K562 (cell line): ENCODE data around the gene DERL3. TPM values are rescaled to one million over a fixed set of nuclear protein-coding genes. Genes with fewer than 3 reads are reported as not detected.
A peak's percentile ranks its signal among the peaks of the same experiment; 100 is the strongest.

Source experiments
- ATAC-seq: fragments of 200-7000 bp; cut with Tn5 transposase; 3 replicates; pipeline ENCODE4 v1.9.1; 2020; ENCODE audit warnings: moderate library complexity
- BruUV-seq: library from RNA; stranded (reverse); fragments of 400-500 nt; replicated peaks from 2 replicates; lab custom pipeline; 2021; lab: Mats Ljungman, UMichigan
- CTCF ChIA-PET: fragments of 300-600 bp; formaldehyde crosslinking; extraction: SDS; loops from one replicate; lab custom pipeline; 2021; ENCODE audit warnings: low intra/inter-chr PET ratio; lab: Yijun Ruan, JAX
- POLR2A ChIA-PET: fragments of 300-600, 350-650 bp; sonication (Branson Sonifier 250); formaldehyde crosslinking; extraction: SDS; loops from one replicate; lab custom pipeline; 2021; ENCODE audit warnings: antibody characterized with exemption, inconsistent platforms; lab: Yijun Ruan, JAX
- DNase-seq, 4 experiments: peaks; one replicate each; pipeline versions ENCODE4 v3.0.0 to v3.0.0-alpha.2; 2011 to 2018; ENCODE audit warnings: low spot score in 3 of 4, mixed read lengths in 3 of 4; ENCODE audit errors: extremely low read depth in 1 of 4
- FAIRE-seq: peaks from 2 replicates; lab custom pipeline; 2011; peaks lifted over from hg19 to GRCh38; lab: Jason Lieb, UNC
- H2AFZ ChIP-seq: 2 replicates; pipeline ENCODE4 v1.6.0; 2011; ENCODE audit warnings: low read depth, low read length, control low read depth, inconsistent platforms
- H3K27ac ChIP-seq: fragments of 200-600 bp; 3 replicates; pipeline ENCODE4 v1.8.0; 2011; ENCODE audit warnings: low read depth, mild to moderate bottlenecking, control low read depth, inconsistent platforms, low read length, moderate library complexity, mixed read lengths; ENCODE audit errors: extremely low read depth
- H3K27me3 ChIP-seq, 2 experiments: fragments of 300-600 bp in 1 of 2; 2 replicates in 1 of 2; 3 replicates in 1 of 2; pipeline versions ENCODE4 v1.6.0 to v1.8.0; 2011; ENCODE audit warnings: inconsistent platforms in 2 of 2, low read length in 2 of 2, mild to moderate bottlenecking in 1 of 2, mixed read lengths in 1 of 2, moderate library complexity in 1 of 2; ENCODE audit not compliant: control insufficient read depth in 2 of 2, insufficient read depth in 2 of 2
- H3K36me3 ChIP-seq: fragments of 300-600 bp; 3 replicates; pipeline ENCODE4 v1.8.0; 2011; ENCODE audit warnings: mild to moderate bottlenecking, low read length, inconsistent platforms; ENCODE audit not compliant: control insufficient read depth, insufficient read depth
- H3K4me1 ChIP-seq, 2 experiments: fragments of 200-600 bp in 1 of 2; replicated peaks in 1 of 2; 2 replicates in 1 of 2; 3 replicates in 1 of 2; pipeline versions ENCODE4 v1.5.1 to v1.8.0; 2011; ENCODE audit warnings: inconsistent platforms in 2 of 2, low read length in 2 of 2, mild to moderate bottlenecking in 1 of 2, mixed read lengths in 1 of 2, moderate library complexity in 1 of 2; ENCODE audit not compliant: control insufficient read depth in 2 of 2, insufficient read depth in 2 of 2
- H3K4me2 ChIP-seq: 2 replicates; pipeline ENCODE4 v1.6.1; 2011; ENCODE audit warnings: low read length, control low read depth, inconsistent platforms, mixed read lengths; ENCODE audit not compliant: insufficient read depth
- H3K4me3 ChIP-seq: fragments of 200-600 bp; sonication (generic), shearing (Covaris generic); 2 replicates; pipeline ENCODE4 v1.5.1; 2016; ENCODE audit warnings: control low read depth, inconsistent platforms
- H3K79me2 ChIP-seq: fragments of 200-600 bp; 3 replicates; pipeline ENCODE4 v1.8.0; 2011; ENCODE audit warnings: low read length, inconsistent platforms; ENCODE audit not compliant: control insufficient read depth, insufficient read depth
- H3K9ac ChIP-seq, 2 experiments: 2 replicates each; pipeline versions ENCODE4 v1.6.0 to v1.6.1; 2011; ENCODE audit warnings: low read depth in 2 of 2, low read length in 2 of 2, control low read depth in 1 of 2, inconsistent platforms in 1 of 2, mild to moderate bottlenecking in 1 of 2, mixed read lengths in 1 of 2; ENCODE audit not compliant: insufficient read depth in 1 of 2
- H3K9me1 ChIP-seq: one replicate; pipeline ENCODE4 v1.6.0; 2011; ENCODE audit warnings: inconsistent platforms, mild to moderate bottlenecking, low read length, moderate library complexity; ENCODE audit not compliant: control insufficient read depth, insufficient read depth
- H3K9me3 ChIP-seq: replicated peaks from 2 replicates; pipeline ENCODE4 v1.5.1; 2011; ENCODE audit warnings: low read depth, low read length, inconsistent platforms; ENCODE audit not compliant: control insufficient read depth, insufficient read depth
- H4K20me1 ChIP-seq: replicated peaks from 2 replicates; pipeline ENCODE4 v1.6.1; 2011; ENCODE audit warnings: low read length, inconsistent platforms, mixed read lengths; ENCODE audit not compliant: control insufficient read depth, insufficient read depth
- NFE2L1 ChIP-seq: fragments of 450-650 bp; IDR thresholded peaks from 2 replicates; pipeline ENCODE4 v1.6.1; 2016; ENCODE audit warnings: missing genetic modification characterization, low read depth, mild to moderate bottlenecking, missing compliant biosample characterization, moderate library complexity, borderline replicate concordance
- TAF9B ChIP-seq: fragments of 450-650 bp; IDR thresholded peaks from 2 replicates; pipeline ENCODE4 v1.6.1; 2018; ENCODE audit warnings: mild to moderate bottlenecking; ENCODE audit not compliant: partially characterized antibody
- U2AF2 ChIP-seq: fragments of 200-400 bp; formaldehyde crosslinking; optimal IDR thresholded peaks from 2 replicates; pipeline ENCODE3; 2017; ENCODE audit warnings: low read depth, mild to moderate bottlenecking, low read length
- WHSC1 ChIP-seq: IDR thresholded peaks from one replicate; pipeline ENCODE4 v1.6.1; 2012; ENCODE audit warnings: low read length, control low read depth, inconsistent platforms
- ZC3H11A ChIP-seq: IDR thresholded peaks from 2 replicates; pipeline ENCODE4 v1.6.1; 2012; ENCODE audit warnings: low read depth, low read length, improper control_type of control experiment
- ZFPM2 ChIP-seq: fragments of 250-450 bp; sonication (Bioruptor Pico); IDR thresholded peaks from 2 replicates; pipeline ENCODE4 v1.5.1; 2022; ENCODE audit warnings: mild to moderate bottlenecking
- ZNF77 ChIP-seq: fragments of 250-450 bp; sonication (Bioruptor Pico); IDR thresholded peaks from 2 replicates; pipeline ENCODE4 v1.5.0; 2020
- WGBS: fragments of 100-300 bp; shearing (Covaris generic); methylation state at CpG from one replicate; pipeline ENCODE4 v1.1.6; 2016; ENCODE audit warnings: low coverage, mixed read lengths; ENCODE audit not compliant: insufficient coverage; ENCODE audit errors: missing lambda C conversion rate; 5-methylcytosine and 5-hydroxymethylcytosine counted together
- in situ Hi-C: fragments of 300-500 bp; cut with MboI; formaldehyde crosslinking; loops from 4 replicates; pipeline ENCODE4 v1.15.0; 2018; ENCODE audit warnings: inconsistent platforms, mixed read lengths
- intact Hi-C: fragments of 100-400 bp; cut with micrococcal nuclease; formaldehyde crosslinking; loops from 2 replicates; pipeline ENCODE4 v1.14.2; 2022
- polyA plus RNA-seq, 8 experiments: library from polyadenylated mRNA; depleted of rRNA in 4 of 8; stranded (reverse) in 5 of 8; unstranded in 3 of 8; fragments of >200 nt; fragmentation: Nextera tagmentation in 2 of 8; fragmentation: Illumina TruSeq in 1 of 8; extraction: Ambion mirVana in 2 of 8; extraction: Trizol in 1 of 8; gene quantifications; 2 replicates each; pipeline versions ENCODE4 v1.2.1 to v1.2.3, GENCODE V29; 2011 to 2014; ENCODE audit warnings: inconsistent platforms in 1 of 8, missing spikeins in 1 of 8
- total RNA-seq, 7 experiments: library from RNA; depleted of rRNA in 6 of 7; stranded (reverse); fragments of >200 nt in 6 of 7; fragmentation: Illumina TruSeq in 2 of 7; extraction: Trizol in 2 of 7; gene quantifications; 2 replicates each; pipeline versions ENCODE4 v1.2.1 to v1.2.3, GENCODE V29; 2011 to 2021; ENCODE audit warnings: low replicate concordance in 1 of 7
- TF ChIP-seq, protein P1 (sequence below), 2 experiments: fragments of 450-650 bp; IDR thresholded peaks; 2 replicates each; pipeline ENCODE4 v1.6.1; 2016; ENCODE audit warnings: mild to moderate bottlenecking in 2 of 2, borderline replicate concordance in 1 of 2, low read depth in 1 of 2, moderate library complexity in 1 of 2

The DERL3 gene
- total and polyA plus RNA-seq, 9 of the 15 experiments (the other 6 are each of a cell fraction or from before 2014, with no cell fraction given) = 1.3 to 12.4 (median 4.8) TPM

- no peak for FAIRE-seq
- ChIA-PET CTCF (no interaction called here), POLR2A (no interaction called here)
- WGBS = 52% methylated on average over 4 of the region's 4 CpGs
- no peak for DNase-seq
- H3K79me2 ChIP-seq = no peaks in the 10 kb centered on the region
- no TSS peak for BruUV-seq
- no peak overlapping the region for H2AFZ ChIP-seq
- H3K27ac ChIP-seq = no peak overlapping the region
- H4K20me1 ChIP-seq = no peaks in the 10 kb centered on the region
- H3K9me3 ChIP-seq = no peaks in the 10 kb centered on the region
- H3K9me1 ChIP-seq = no peaks in the 10 kb centered on the region
- peak overlapping the region in 1 of 2 experiments; percentile 35; a peak in 1 of 4 replicates for H3K9ac ChIP-seq
- no peaks in the 10 kb centered on the region for H3K27me3 ChIP-seq
- intact Hi-C loops (no loop called here), in situ Hi-C loops (no loop called here)
- no peak overlapping the region for H3K4me3 ChIP-seq
- H3K36me3 ChIP-seq = peaks cover 71% of the 10 kb centered on the region; the same call in 2 of the 3 replicates
- TF ChIP-seq ZC3H11A = no peak
- no peak for TF ChIP-seq NFE2L1 (tag)
- no peak for TF ChIP-seq U2AF2
- TF ChIP-seq ZFPM2 (CRISPR knock-in tag) = no peak
- H3K4me2 ChIP-seq = no peak overlapping the region
- H3K4me1 ChIP-seq = no peaks in the 10 kb centered on the region; a peak in 1 of 5 replicates
- ATAC-seq = no peak
Measured at GRCh38 chr22:23820748-23821211, 18.0 kb downstream of the DERL3 start.

DNA sequence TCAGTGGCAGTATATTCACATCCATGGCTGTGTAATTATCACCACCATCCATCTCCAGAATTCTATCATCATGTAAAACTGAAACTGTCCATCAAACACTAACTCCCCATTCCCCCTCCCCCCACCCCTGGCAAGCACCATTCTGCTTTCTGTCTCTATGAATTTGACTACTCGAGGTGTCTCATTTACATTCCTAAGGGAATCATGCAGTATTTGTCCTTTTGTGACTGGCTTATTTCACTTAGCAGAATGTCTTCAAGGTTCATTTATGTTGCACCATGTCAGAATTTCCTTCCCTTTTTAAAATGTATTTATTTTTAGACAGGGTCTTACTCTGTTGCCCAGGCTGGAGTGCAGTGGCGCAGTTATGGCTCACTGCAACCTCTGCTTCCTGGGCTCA lies 20.3 kb downstream of the DERL3 start:
- 83% methylated on average over 1 of the region's 2 CpGs for WGBS
- in situ Hi-C loops (no loop called here), intact Hi-C loops (no loop called here)
- no TSS peak for BruUV-seq
- ChIA-PET CTCF (no interaction called here), POLR2A (no interaction called here)
- Histone ChIP-seq H2AFZ (no peak overlapping the region), H3K36me3 (peaks cover 49% of the 10 kb centered on the region; the same call in 2 of the 3 replicates), H3K4me1 (no peaks in the 10 kb centered on the region; a peak in 1 of 5 replicates), H3K4me3 (no peak overlapping the region), H3K79me2 (no peaks in the 10 kb centered on the region), H3K9me3 (no peaks in the 10 kb centered on the region), H3K27ac (no peak overlapping the region), H4K20me1 (no peaks in the 10 kb centered on the region), H3K9me1 (no peaks in the 10 kb centered on the region), H3K4me2 (no peak overlapping the region), H3K9ac (no peak overlapping the region), H3K27me3 (no peaks in the 10 kb centered on the region)
- ATAC-seq (no peak), DNase-seq (no peak), FAIRE-seq (no peak)
- no peak for TF ChIP-seq ZNF77 (CRISPR knock-in tag)
- no peak for TF ChIP-seq WHSC1
- TF ChIP-seq, protein P1, sequence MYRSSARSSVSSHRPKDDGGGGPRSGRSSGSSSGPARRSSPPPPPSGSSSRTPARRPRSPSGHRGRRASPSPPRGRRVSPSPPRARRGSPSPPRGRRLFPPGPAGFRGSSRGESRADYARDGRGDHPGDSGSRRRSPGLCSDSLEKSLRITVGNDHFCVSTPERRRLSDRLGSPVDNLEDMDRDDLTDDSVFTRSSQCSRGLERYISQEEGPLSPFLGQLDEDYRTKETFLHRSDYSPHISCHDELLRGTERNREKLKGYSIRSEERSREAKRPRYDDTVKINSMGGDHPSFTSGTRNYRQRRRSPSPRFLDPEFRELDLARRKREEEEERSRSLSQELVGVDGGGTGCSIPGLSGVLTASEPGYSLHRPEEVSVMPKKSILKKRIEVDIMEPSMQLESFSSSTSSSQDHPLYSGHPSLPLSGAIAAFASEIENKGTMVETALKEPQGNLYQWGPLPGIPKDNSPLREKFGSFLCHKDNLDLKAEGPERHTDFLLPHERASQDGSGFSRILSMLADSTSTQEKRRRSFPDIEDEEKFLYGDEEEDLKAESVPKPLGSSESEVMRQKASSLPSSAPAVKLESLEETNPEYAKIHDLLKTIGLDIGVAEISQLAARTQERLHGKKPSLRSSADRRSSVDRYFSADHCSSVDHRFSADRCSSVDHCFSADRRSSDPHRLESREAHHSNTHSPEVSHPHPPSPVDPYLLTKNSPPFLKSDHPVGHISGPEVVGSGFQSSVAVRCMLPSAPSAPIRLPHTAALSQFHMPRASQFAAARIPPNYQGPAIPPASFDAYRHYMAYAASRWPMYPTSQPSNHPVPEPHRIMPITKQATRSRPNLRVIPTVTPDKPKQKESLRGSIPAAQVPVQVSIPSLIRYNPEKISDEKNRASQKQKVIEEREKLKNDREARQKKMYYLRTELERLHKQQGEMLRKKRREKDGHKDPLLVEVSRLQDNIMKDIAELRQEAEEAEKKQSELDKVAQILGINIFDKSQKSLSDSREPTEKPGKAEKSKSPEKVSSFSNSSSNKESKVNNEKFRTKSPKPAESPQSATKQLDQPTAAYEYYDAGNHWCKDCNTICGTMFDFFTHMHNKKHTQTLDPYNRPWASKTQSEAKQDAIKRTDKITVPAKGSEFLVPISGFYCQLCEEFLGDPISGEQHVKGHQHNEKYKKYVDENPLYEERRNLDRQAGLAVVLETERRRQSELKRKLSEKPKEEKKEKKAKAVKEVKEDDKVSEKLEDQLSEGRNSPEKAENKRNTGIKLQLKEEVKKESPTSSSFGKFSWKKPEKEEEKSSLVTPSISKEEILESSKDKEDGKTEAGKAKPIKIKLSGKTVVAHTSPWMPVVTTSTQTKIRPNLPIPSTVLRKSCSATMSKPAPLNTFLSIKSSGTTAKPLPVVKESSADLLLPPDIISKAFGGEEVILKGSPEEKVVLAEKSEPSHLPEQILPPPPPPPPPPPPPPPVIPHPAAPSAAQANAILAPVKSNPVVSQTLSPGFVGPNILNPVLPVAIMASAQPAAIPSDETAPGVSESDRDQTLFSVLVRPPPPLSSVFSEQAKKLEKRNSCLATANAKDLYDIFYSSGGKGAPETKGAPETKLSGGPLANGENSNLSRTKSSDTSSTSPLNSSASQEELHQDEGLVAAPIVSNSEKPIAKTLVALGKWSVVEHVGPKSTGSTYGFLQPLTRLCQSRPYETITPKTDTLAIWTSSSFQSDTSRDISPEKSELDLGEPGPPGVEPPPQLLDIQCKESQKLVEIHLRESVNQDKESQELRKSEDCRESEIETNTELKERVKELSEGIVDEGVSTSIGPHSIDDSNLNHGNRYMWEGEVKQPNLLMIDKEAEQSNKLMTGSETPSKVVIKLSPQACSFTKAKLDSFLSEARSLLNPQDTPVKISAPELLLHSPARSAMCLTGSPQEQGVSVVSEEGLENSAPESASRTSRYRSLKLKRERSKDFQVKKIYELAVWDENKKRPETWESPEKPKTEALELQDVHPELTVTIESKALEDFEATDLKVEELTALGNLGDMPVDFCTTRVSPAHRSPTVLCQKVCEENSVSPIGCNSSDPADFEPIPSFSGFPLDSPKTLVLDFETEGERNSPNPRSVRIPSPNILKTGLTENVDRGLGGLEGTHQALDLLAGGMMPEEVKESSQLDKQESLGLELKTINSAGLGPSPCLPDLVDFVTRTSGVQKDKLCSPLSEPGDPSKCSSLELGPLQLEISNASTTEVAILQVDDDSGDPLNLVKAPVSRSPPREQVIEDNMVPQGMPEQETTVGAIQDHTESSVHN (IDR thresholded peaks at IDR 0.05; ENCODE audit: borderline replicate concordance in 1 of 2, low read depth in 1 of 2) = no peak
- TF ChIP-seq TAF9B = no peak
